Activated T-helper 1 cell treated with Interleukin-2 at 50 U/mL for 16 hours (primary cell): ENCODE results near the gene ADCY5.

Experiments used
- DNase-seq: peaks from one replicate; pipeline ENCODE4 v3.0.0-alpha.2; 2020; ENCODE audit warnings: low read depth

The ADCY5 gene

GRCh38 chr3:123406598-123406997 lies 42.3 kb downstream of the ADCY5 start:
- no peak for DNase-seq

- no peak for DNase-seq
Measured at GRCh38 chr3:123405936-123406510, 42.9 kb downstream of the ADCY5 start.

GRCh38 chr3:123405021-123405420 lies 43.9 kb downstream of the ADCY5 start:
- DNase-seq = no peak

- DNase-seq = no peak
Measured at GRCh38 chr3:123404391-123404790, 44.5 kb downstream of the ADCY5 start.

GRCh38 chr3:123401836-123402530 lies 46.9 kb downstream of the ADCY5 start:
- DNase-seq = no peak

GRCh38 chr3:123400169-123400568 lies 48.7 kb downstream of the ADCY5 start:
- DNase-seq = no peak

GRCh38 chr3:123399653-123400052 lies 49.2 kb downstream of the ADCY5 start:
- DNase-seq = no peak

- no peak for DNase-seq
Measured at GRCh38 chr3:123397921-123398785, 50.7 kb downstream of the ADCY5 start.

- no peak for DNase-seq
Measured at GRCh38 chr3:123397050-123397590, 51.8 kb downstream of the ADCY5 start.

- no peak for DNase-seq
Measured at GRCh38 chr3:123396171-123397049, 52.5 kb downstream of the ADCY5 start.

- DNase-seq = no peak
Measured at GRCh38 chr3:123395235-123395634, 53.7 kb downstream of the ADCY5 start.

GRCh38 chr3:123394391-123395020 lies 54.4 kb downstream of the ADCY5 start:
- DNase-seq = no peak

GRCh38 chr3:123392871-123393620 lies 55.8 kb downstream of the ADCY5 start:
- no peak for DNase-seq

GRCh38 chr3:123392368-123392767 lies 56.5 kb downstream of the ADCY5 start:
- no peak for DNase-seq

- no peak for DNase-seq
Measured at GRCh38 chr3:123390865-123391600, 57.9 kb downstream of the ADCY5 start.

GRCh38 chr3:123389628-123389918 lies 59.3 kb downstream of the ADCY5 start:
- no peak for DNase-seq

GRCh38 chr3:123388811-123389627 lies 59.9 kb downstream of the ADCY5 start:
- DNase-seq = no peak

- DNase-seq = no peak
Measured at GRCh38 chr3:123388042-123388441, 60.8 kb downstream of the ADCY5 start.

GRCh38 chr3:123387532-123387931 lies 61.4 kb downstream of the ADCY5 start:
- no peak for DNase-seq
